ENCODE data around the gene SLC25A5.
"Not testable (repeated sequence)": the region's sequence is repeated elsewhere in the genome, so short reads cannot be mapped to it uniquely, and the experiment has no call there.

The SLC25A5 gene

GRCh38 chrX:119467842-119468550 is at the start of gene SLC25A5:
Gene SLC25A5 (plus strand): TSS chrX:119468444. CDS start chrX:119468516, 72 bp downstream.
- in situ Hi-C loops (cut with MboI; ENCODE audit: low sequenced_read_pairs) = no loop called here

GRCh38 chrX:119419146-119419545 is 49.1 kb upstream of the SLC25A5 start:
- in situ Hi-C loops (cut with MboI; ENCODE audit: low sequenced_read_pairs) = no loop called here

- in situ Hi-C loops (cut with MboI; ENCODE audit: low sequenced_read_pairs) = no loop called here
Observed at GRCh38 chrX:119419898-119420297, 48.3 kb upstream of the SLC25A5 start.

GRCh38 chrX:119421016-119421705 is 47.1 kb upstream of the SLC25A5 start:
- in situ Hi-C loops (cut with MboI; ENCODE audit: low sequenced_read_pairs) = no loop called here

GRCh38 chrX:119423631-119424030 is 44.6 kb upstream of the SLC25A5 start:
- in situ Hi-C loops (cut with MboI; ENCODE audit: low sequenced_read_pairs) = no loop called here

- in situ Hi-C loops (cut with MboI; ENCODE audit: low sequenced_read_pairs) = no loop called here
Observed at GRCh38 chrX:119424999-119425398, 43.2 kb upstream of the SLC25A5 start.

- in situ Hi-C loops (cut with MboI; ENCODE audit: low sequenced_read_pairs) = no loop called here
Observed at GRCh38 chrX:119427024-119427794, 41.0 kb upstream of the SLC25A5 start.

- in situ Hi-C loops (cut with MboI; ENCODE audit: low sequenced_read_pairs) = no loop called here
Observed at GRCh38 chrX:119427795-119428185, 40.5 kb upstream of the SLC25A5 start.

- in situ Hi-C loops (cut with MboI; ENCODE audit: low sequenced_read_pairs) = no loop called here
Observed at GRCh38 chrX:119429471-119429870, 38.8 kb upstream of the SLC25A5 start.

GRCh38 chrX:119441295-119441694 is 26.9 kb upstream of the SLC25A5 start:
- in situ Hi-C loops (cut with MboI; ENCODE audit: low sequenced_read_pairs) = not testable (repeated sequence)

GRCh38 chrX:119442286-119442685 is 26.0 kb upstream of the SLC25A5 start:
- in situ Hi-C loops (cut with MboI; ENCODE audit: low sequenced_read_pairs) = no loop called here

- in situ Hi-C loops (cut with MboI; ENCODE audit: low sequenced_read_pairs) = no loop called here
Observed at GRCh38 chrX:119453202-119453601, 15.0 kb upstream of the SLC25A5 start.

- in situ Hi-C loops (cut with MboI; ENCODE audit: low sequenced_read_pairs) = no loop called here
Observed at GRCh38 chrX:119455264-119455663, 13.0 kb upstream of the SLC25A5 start.

GRCh38 chrX:119459181-119459580 is 9.1 kb upstream of the SLC25A5 start:
- in situ Hi-C loops (cut with MboI; ENCODE audit: low sequenced_read_pairs) = no loop called here

GRCh38 chrX:119465555-119465954 is 2.7 kb upstream of the SLC25A5 start:
- in situ Hi-C loops (cut with MboI; ENCODE audit: low sequenced_read_pairs) = no loop called here

- in situ Hi-C loops (cut with MboI; ENCODE audit: low sequenced_read_pairs) = no loop called here
Observed at GRCh38 chrX:119466970-119467369, 1.3 kb upstream of the SLC25A5 start.

- in situ Hi-C loops (cut with MboI; ENCODE audit: low sequenced_read_pairs) = no loop called here
Observed at GRCh38 chrX:119467433-119467832, 811 bp upstream of the SLC25A5 start.

- in situ Hi-C loops (cut with MboI; ENCODE audit: low sequenced_read_pairs) = no loop called here
Observed at GRCh38 chrX:119468551-119469312, 488 bp downstream of the SLC25A5 start.

- in situ Hi-C loops (cut with MboI; ENCODE audit: low sequenced_read_pairs) = no loop called here
Observed at GRCh38 chrX:119469313-119469635, 1.0 kb downstream of the SLC25A5 start.

GRCh38 chrX:119474615-119475388 is 6.6 kb downstream of the SLC25A5 start:
- in situ Hi-C loops (cut with MboI; ENCODE audit: low sequenced_read_pairs) = no loop called here

Measured in HL-60/S4 treated with phorbol 12-myristate 13-acetate at 8.2 ng/mL for 4 days and 3 days (cell line).